HCT116 (cell line): ENCODE results near the gene CNTNAP2. TPM values are rescaled to one million over a fixed set of nuclear protein-coding genes. Genes with fewer than 3 reads are reported as not detected.

ENCODE experiments used
- ATAC-seq: fragments of 200-7000 bp; cut with Tn5 transposase; 2 replicates; pipeline ENCODE4 v1.9.1; 2020; ENCODE audit warnings: mild to moderate bottlenecking, moderate library complexity
- BruUV-seq: library from RNA; stranded (reverse); fragments of 400-500 nt; replicated peaks from 2 replicates; lab custom pipeline; 2021; lab: Mats Ljungman, UMichigan
- CTCF ChIA-PET: fragments of 300-600 bp; sonication (Branson Sonifier 250); formaldehyde crosslinking; loops from one replicate; lab custom pipeline; 2021; ENCODE audit warnings: antibody characterized with exemption; lab: Charles Lee
- POLR2A ChIA-PET: fragments of 300-600, 350-600 bp; sonication (Branson Sonifier 250); formaldehyde crosslinking; loops from one replicate; lab custom pipeline; 2021; ENCODE audit warnings: antibody characterized with exemption; lab: Charles Lee
- RAD21 ChIA-PET, 2 experiments: fragments of 300-600 bp; sonication (Branson Sonifier 250); formaldehyde crosslinking; loops; one replicate each; lab custom pipeline; 2023; ENCODE audit warnings: low total read pairs in 2 of 2; ENCODE audit not compliant: uncharacterized antibody in 2 of 2, unreplicated experiment in 2 of 2, low non-redundant PET in 1 of 2; lab: Charles Lee
- DNase-seq: peaks from one replicate; pipeline ENCODE4 v3.0.0-alpha.2; 2010; ENCODE audit warnings: low read depth, low spot score
- H2AFZ ChIP-seq: fragments of 200-600 bp; shearing (Covaris generic), sonication (generic); 2 replicates; pipeline ENCODE4 v1.6.1; 2017; ENCODE audit warnings: low read depth, mixed run types, mixed read lengths, antibody characterized with exemption, low read length; ENCODE audit not compliant: poor library complexity, severe bottlenecking
- H3K27ac ChIP-seq: 2 replicates; pipeline ENCODE4 v1.5.1; 2012; ENCODE audit warnings: low read depth, low read length
- H3K27me3 ChIP-seq: fragments of 200-600 bp; sonication (generic); 2 replicates; pipeline ENCODE4 v1.6.1; 2016; ENCODE audit warnings: mixed run types, low read length, mixed read lengths; ENCODE audit not compliant: insufficient read depth
- H3K36me3 ChIP-seq, 2 experiments: fragments of 200-500 bp in 1 of 2; fragments of 200-600 bp in 1 of 2; sonication (Bioruptor generic) in 1 of 2; sonication (generic) in 1 of 2; 2 replicates each; pipeline versions ENCODE4 v1.5.1 to v1.6.1; 2014 to 2016; ENCODE audit warnings: low read length in 2 of 2, inconsistent platforms in 1 of 2, mixed read lengths in 1 of 2, mixed run types in 1 of 2; ENCODE audit not compliant: insufficient read depth in 2 of 2, control insufficient read depth in 1 of 2
- H3K4me1 ChIP-seq, 2 experiments: fragments of 200-600 bp in 1 of 2; sonication (generic) in 1 of 2; 2 replicates each; pipeline versions ENCODE4 v1.5.1 to v1.6.1; 2012 to 2017; ENCODE audit warnings: low read length in 2 of 2, inconsistent platforms in 1 of 2, mild to moderate bottlenecking in 1 of 2, mixed read lengths in 1 of 2, mixed run types in 1 of 2, moderate library complexity in 1 of 2; ENCODE audit not compliant: insufficient read depth in 2 of 2, control insufficient read depth in 1 of 2
- H3K4me2 ChIP-seq: fragments of 200-600 bp; sonication (generic); 2 replicates; pipeline ENCODE4 v1.6.1; 2017; ENCODE audit warnings: mixed run types, low read length, mixed read lengths
- H3K4me3 ChIP-seq, 2 experiments: fragments of 200-600 bp in 1 of 2; sonication (generic) in 1 of 2; replicated peaks in 1 of 2; 2 replicates each; pipeline ENCODE4 v1.5.1; 2011 to 2016; ENCODE audit warnings: low read length in 2 of 2, control low read depth in 1 of 2, low read depth in 1 of 2, mild to moderate bottlenecking in 1 of 2, mixed read lengths in 1 of 2, mixed run types in 1 of 2
- H3K79me2 ChIP-seq: fragments of 200-600 bp; sonication (generic); 2 replicates; pipeline ENCODE4 v1.6.1; 2017; ENCODE audit warnings: mild to moderate bottlenecking, mixed run types, low read length, moderate library complexity, mixed read lengths; ENCODE audit not compliant: insufficient read depth
- H3K9ac ChIP-seq: fragments of 200-600 bp; sonication (generic); 2 replicates; pipeline ENCODE4 v1.6.1; 2016; ENCODE audit warnings: low read length, mixed read lengths
- H3K9me2 ChIP-seq: fragments of 200-600 bp; sonication (generic), shearing (Covaris generic); 2 replicates; pipeline ENCODE4 v1.6.1; 2017; ENCODE audit warnings: mixed run types, mild to moderate bottlenecking, moderate library complexity; ENCODE audit not compliant: insufficient read depth
- H3K9me3 ChIP-seq, 2 experiments: fragments of 200-500 bp in 1 of 2; fragments of 200-600 bp in 1 of 2; sonication (Bioruptor generic) in 1 of 2; sonication (generic) in 1 of 2; 2 replicates each; pipeline ENCODE4 v1.6.1; 2014 to 2017; ENCODE audit warnings: low read length in 2 of 2, mixed read lengths in 2 of 2, inconsistent platforms in 1 of 2, low read depth in 1 of 2, mild to moderate bottlenecking in 1 of 2, mixed run types in 1 of 2, moderate library complexity in 1 of 2; ENCODE audit not compliant: control insufficient read depth in 1 of 2, insufficient read depth in 1 of 2
- H4K20me1 ChIP-seq: fragments of 200-600 bp; sonication (generic), shearing (Covaris generic); 2 replicates; pipeline ENCODE4 v1.6.1; 2017; ENCODE audit warnings: mixed run types, mild to moderate bottlenecking, moderate library complexity; ENCODE audit not compliant: insufficient read depth
- ATF3 ChIP-seq: IDR thresholded peaks from 2 replicates; pipeline ENCODE4 v1.6.1; 2012
- CTCF ChIP-seq, 3 experiments: fragments of 200-600 bp in 1 of 3; sonication (generic) in 1 of 3; IDR thresholded peaks in 2 of 3; conservative IDR thresholded peaks in 1 of 3; 2 replicates each; pipeline ENCODE4 v1.5.1; 2012 to 2017; ENCODE audit warnings: low read depth in 2 of 3, low read length in 2 of 3, antibody characterized with exemption in 1 of 3, borderline replicate concordance in 1 of 3, control low read depth in 1 of 3, mild to moderate bottlenecking in 1 of 3, mixed read lengths in 1 of 3, mixed run types in 1 of 3, moderate library complexity in 1 of 3; ENCODE audit not compliant: insufficient read depth in 1 of 3
- EGR1 ChIP-seq: IDR thresholded peaks from 2 replicates; pipeline ENCODE4 v1.6.1; 2012; ENCODE audit warnings: low read depth
- EZH2phosphoT487 ChIP-seq: fragments of 200-600 bp; IDR thresholded peaks from 2 replicates; pipeline ENCODE4 v1.6.1; 2018; ENCODE audit warnings: antibody characterized with exemption, borderline replicate concordance
- FOSL1 ChIP-seq: IDR thresholded peaks from 2 replicates; pipeline ENCODE4 v1.6.1; 2012; ENCODE audit warnings: low read depth
- JUND ChIP-seq: IDR thresholded peaks from 2 replicates; pipeline ENCODE4 v1.6.1; 2012
- RAD21 ChIP-seq: IDR thresholded peaks from 2 replicates; pipeline ENCODE4 v1.6.1; 2012; ENCODE audit warnings: low read depth, mild to moderate bottlenecking
- YY1 ChIP-seq: IDR thresholded peaks from 2 replicates; pipeline ENCODE4 v1.6.1; 2011; ENCODE audit warnings: low read length, low read depth, moderate library complexity, mild to moderate bottlenecking; ENCODE audit not compliant: insufficient replicate concordance; ENCODE audit errors: extremely low read depth
- ZFX ChIP-seq: fragments of 450-650 bp; IDR thresholded peaks from 2 replicates; pipeline ENCODE4 v1.6.1; 2017
- ZNF274 ChIP-seq: fragments of 200-500 bp; sonication (Bioruptor generic); IDR thresholded peaks from 2 replicates; pipeline ENCODE4 v1.6.1; 2014; ENCODE audit warnings: mild to moderate bottlenecking, low read depth, low read length, inconsistent platforms
- intact Hi-C: fragments of 100-400 bp; cut with micrococcal nuclease; formaldehyde crosslinking; loops from 2 replicates; pipeline ENCODE4 v1.10.0; 2022
- total RNA-seq: library from RNA; stranded (reverse); gene quantifications from one replicate; pipeline ENCODE4 v1.2.1, GENCODE V29; 2021; ENCODE audit not compliant: unreplicated experiment
- TF ChIP-seq, protein P1 (sequence below): IDR thresholded peaks from 2 replicates; pipeline ENCODE4 v1.6.1; 2012
- TF ChIP-seq, protein P2 (sequence below): IDR thresholded peaks from 2 replicates; pipeline ENCODE4 v1.6.1; 2012; ENCODE audit warnings: low read depth

Gene CNTNAP2
- total RNA-seq, 1 experiment from 2014 or later = 0.37 TPM

GRCh38 chr7:146206270-146206669 lies 89.7 kb downstream of the CNTNAP2 start:
- DNase-seq = no peak
- Histone ChIP-seq H3K9ac (no peak overlapping the region), H3K9me2 (no peaks in the 10 kb centered on the region), H3K79me2 (no peaks in the 10 kb centered on the region), H2AFZ (no peak overlapping the region), H4K20me1 (no peaks in the 10 kb centered on the region), H3K4me2 (no peak overlapping the region), H3K27ac (no peak overlapping the region), H3K36me3 (no peaks in the 10 kb centered on the region), H3K4me1 (no peaks in the 10 kb centered on the region), H3K4me3 (no peak overlapping the region), H3K27me3 (no peaks in the 10 kb centered on the region), H3K9me3 (peaks cover 9 to 12% of the 10 kb centered on the region in 2 experiments; a peak in 2 of 4 replicates)
- no peak for ATAC-seq
- ChIA-PET RAD21 (no interaction called here), POLR2A (no interaction called here), CTCF (no interaction called here)
- BruUV-seq = no TSS peak
- no peak for TF ChIP-seq JUND
- TF ChIP-seq, protein P1, sequence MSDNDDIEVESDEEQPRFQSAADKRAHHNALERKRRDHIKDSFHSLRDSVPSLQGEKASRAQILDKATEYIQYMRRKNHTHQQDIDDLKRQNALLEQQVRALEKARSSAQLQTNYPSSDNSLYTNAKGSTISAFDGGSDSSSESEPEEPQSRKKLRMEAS = no peak
- no peak for TF ChIP-seq CTCF (IDR thresholded peaks at IDR 0.05 in 2 of 3, conservative IDR thresholded peaks at IDR 0.05 in 1 of 3; ENCODE audit: borderline replicate concordance in 1 of 3, insufficient read depth in 1 of 3, low read depth in 2 of 3, low read length in 2 of 3)
- no peak for TF ChIP-seq ZFX
- no peak for TF ChIP-seq EGR1
- TF ChIP-seq, protein P2, sequence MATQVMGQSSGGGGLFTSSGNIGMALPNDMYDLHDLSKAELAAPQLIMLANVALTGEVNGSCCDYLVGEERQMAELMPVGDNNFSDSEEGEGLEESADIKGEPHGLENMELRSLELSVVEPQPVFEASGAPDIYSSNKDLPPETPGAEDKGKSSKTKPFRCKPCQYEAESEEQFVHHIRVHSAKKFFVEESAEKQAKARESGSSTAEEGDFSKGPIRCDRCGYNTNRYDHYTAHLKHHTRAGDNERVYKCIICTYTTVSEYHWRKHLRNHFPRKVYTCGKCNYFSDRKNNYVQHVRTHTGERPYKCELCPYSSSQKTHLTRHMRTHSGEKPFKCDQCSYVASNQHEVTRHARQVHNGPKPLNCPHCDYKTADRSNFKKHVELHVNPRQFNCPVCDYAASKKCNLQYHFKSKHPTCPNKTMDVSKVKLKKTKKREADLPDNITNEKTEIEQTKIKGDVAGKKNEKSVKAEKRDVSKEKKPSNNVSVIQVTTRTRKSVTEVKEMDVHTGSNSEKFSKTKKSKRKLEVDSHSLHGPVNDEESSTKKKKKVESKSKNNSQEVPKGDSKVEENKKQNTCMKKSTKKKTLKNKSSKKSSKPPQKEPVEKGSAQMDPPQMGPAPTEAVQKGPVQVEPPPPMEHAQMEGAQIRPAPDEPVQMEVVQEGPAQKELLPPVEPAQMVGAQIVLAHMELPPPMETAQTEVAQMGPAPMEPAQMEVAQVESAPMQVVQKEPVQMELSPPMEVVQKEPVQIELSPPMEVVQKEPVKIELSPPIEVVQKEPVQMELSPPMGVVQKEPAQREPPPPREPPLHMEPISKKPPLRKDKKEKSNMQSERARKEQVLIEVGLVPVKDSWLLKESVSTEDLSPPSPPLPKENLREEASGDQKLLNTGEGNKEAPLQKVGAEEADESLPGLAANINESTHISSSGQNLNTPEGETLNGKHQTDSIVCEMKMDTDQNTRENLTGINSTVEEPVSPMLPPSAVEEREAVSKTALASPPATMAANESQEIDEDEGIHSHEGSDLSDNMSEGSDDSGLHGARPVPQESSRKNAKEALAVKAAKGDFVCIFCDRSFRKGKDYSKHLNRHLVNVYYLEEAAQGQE = no peak
- TF ChIP-seq RAD21 = no peak
- no peak for TF ChIP-seq YY1
- TF ChIP-seq FOSL1 = no peak
- no peak for TF ChIP-seq EZH2phosphoT487
- TF ChIP-seq ATF3 = no peak
- TF ChIP-seq ZNF274 = no peak
- intact Hi-C loops = no loop called here
